ENCODE measurements around the gene RTP4. TPM values are rescaled to one million over a fixed set of nuclear protein-coding genes. Genes with fewer than 3 reads are reported as not detected.

Gene RTP4
- total and polyA plus RNA-seq, 8 donors: 3.6 to 65.3 (median 6.3) TPM; not detected in 2

GRCh38 chr3:187343670-187344069, 24.5 kb upstream of the RTP4 start:
- no peak for TF ChIP-seq POLR2AphosphoS5 (IDR thresholded peaks at IDR 0.05)
- TF ChIP-seq, protein P1, sequence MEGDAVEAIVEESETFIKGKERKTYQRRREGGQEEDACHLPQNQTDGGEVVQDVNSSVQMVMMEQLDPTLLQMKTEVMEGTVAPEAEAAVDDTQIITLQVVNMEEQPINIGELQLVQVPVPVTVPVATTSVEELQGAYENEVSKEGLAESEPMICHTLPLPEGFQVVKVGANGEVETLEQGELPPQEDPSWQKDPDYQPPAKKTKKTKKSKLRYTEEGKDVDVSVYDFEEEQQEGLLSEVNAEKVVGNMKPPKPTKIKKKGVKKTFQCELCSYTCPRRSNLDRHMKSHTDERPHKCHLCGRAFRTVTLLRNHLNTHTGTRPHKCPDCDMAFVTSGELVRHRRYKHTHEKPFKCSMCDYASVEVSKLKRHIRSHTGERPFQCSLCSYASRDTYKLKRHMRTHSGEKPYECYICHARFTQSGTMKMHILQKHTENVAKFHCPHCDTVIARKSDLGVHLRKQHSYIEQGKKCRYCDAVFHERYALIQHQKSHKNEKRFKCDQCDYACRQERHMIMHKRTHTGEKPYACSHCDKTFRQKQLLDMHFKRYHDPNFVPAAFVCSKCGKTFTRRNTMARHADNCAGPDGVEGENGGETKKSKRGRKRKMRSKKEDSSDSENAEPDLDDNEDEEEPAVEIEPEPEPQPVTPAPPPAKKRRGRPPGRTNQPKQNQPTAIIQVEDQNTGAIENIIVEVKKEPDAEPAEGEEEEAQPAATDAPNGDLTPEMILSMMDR (IDR thresholded peaks at IDR 0.05): no peak
- TF ChIP-seq EP300 (IDR thresholded peaks at IDR 0.05): no peak
- TF ChIP-seq POLR2A (IDR thresholded peaks at IDR 0.05): no peak
- Histone ChIP-seq H3K27me3 (peaks cover 0 to 3% (median 0%) of the 10 kb centered on the region in 3 donors), H3K4me3 (no peak overlapping the region), H3K9me3 (no peaks in the 10 kb centered on the region), H3K36me3 (no peaks in the 10 kb centered on the region), H3K4me1 (no peaks in the 10 kb centered on the region), H3K27ac (no peak overlapping the region)
- no peak for DNase-seq
- intact Hi-C loops (cut with DNase I; ENCODE audit: low total_unique reads): no loop called here
- 21 to 50% (median 36%) methylated on average over 1 of the region's 1 CpG for WGBS, 5 donors

DNA sequence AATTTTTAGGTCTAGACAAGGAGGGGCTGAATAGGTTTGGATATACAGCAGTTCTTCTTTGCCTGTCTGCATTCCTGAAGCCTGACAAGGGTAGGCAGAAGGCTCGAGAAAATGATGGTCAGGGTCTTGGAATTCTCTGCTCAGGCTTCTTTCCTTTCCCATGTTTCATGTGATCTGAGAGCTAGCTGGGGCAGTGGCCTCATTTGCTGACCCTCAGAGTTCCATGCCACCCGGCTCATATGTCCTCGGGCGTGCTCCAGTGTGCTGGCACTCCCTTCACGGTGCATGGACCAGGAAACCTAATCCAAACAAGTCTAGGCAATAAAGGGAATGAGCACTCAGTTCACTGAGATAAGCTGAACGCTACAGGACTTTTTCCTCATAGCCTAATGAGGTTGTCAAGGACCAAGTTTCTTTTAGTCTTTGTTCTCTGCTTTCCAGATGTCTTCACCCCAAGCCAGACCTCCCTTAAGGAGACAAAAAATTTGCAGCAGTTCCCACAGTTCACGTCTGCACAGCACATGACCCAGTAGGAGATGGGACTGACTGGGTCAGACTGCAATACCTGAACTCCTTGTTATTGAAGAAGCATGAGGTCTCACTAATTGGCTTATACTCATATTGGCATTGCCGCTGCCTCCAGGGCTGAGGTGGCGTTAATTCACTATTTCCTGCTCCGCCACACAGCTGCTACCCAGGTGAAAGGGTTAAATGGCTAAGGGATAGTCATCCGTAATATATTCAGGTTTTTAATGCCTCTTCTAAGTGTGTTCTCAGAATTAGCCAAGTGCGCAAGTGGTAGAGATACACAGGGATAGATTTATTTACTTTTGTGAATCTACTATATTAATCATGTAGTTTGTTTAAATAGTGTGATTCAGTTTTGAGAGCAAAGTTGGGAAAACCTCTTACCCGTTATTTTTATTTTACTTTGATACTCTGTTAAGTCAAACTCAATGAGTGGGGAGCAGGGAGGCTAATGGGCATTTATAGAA, 15.3 kb upstream of the RTP4 start:
- no peaks in the 10 kb centered on the region for H3K9me3 ChIP-seq

DNA sequence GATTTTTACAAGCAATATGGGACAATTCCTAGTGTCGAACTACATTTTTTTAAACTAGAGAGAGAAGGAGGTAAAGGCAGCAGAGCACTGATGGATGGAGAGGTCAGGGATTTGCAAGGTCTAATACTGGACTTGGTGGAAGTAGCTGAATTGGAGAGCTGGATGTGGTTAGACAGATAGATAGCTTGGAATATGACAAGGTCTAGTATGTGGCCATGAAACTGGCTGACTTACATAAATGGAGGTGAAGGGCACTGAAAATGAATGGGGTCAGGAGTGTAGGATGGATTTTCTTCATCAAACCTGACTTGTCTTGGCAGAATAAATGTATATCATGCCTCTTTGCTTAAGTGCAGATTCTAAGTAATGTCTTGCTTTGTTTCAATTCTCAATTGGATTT, 10.1 kb upstream of the RTP4 start:
- no peaks in the 10 kb centered on the region for H3K27me3 ChIP-seq
- no peaks in the 10 kb centered on the region for H3K9me3 ChIP-seq
- no peaks in the 10 kb centered on the region for H3K36me3 ChIP-seq
- peaks cover 0 to 1% (median under 1%) of the 10 kb centered on the region in 4 donors for H3K4me1 ChIP-seq
- 92 to 96% (median 94%) methylated on average over 1 of the region's 1 CpG for WGBS, 5 donors
- TF ChIP-seq POLR2A (IDR thresholded peaks at IDR 0.05) (no peak), EP300 (IDR thresholded peaks at IDR 0.05) (no peak), POLR2AphosphoS5 (IDR thresholded peaks at IDR 0.05) (no peak)
- TF ChIP-seq, protein P1 (IDR thresholded peaks at IDR 0.05): no peak
- H3K4me3 ChIP-seq: no peak overlapping the region
- no peak for DNase-seq
- no peak overlapping the region for H3K27ac ChIP-seq
- intact Hi-C loops (cut with DNase I; ENCODE audit: low total_unique reads): no loop called here

More for the DNA sequence above, 15.3 kb upstream of the RTP4 start:
- Histone ChIP-seq H3K4me3 (no peak overlapping the region), H3K36me3 (no peaks in the 10 kb centered on the region), H3K27me3 (no peaks in the 10 kb centered on the region), H3K4me1 (peaks cover 5 to 9% (median 8%) of the 10 kb centered on the region in 4 donors), H3K27ac (no peak overlapping the region)
- intact Hi-C loops (cut with DNase I; ENCODE audit: low total_unique reads): no loop called here
- WGBS, 5 donors: 46 to 54% (median 48%) methylated on average over 13 of the region's 13 CpGs
- TF ChIP-seq POLR2AphosphoS5 (IDR thresholded peaks at IDR 0.05) (peak in 1 of 3 donors; percentile 44), EP300 (IDR thresholded peaks at IDR 0.05) (no peak)
- peak; percentile 34 to 42 for DNase-seq

GRCh38 chr3:187359798-187360486, 8.2 kb upstream of the RTP4 start:
- Histone ChIP-seq H3K9me3 (no peaks in the 10 kb centered on the region), H3K27ac (no peak overlapping the region), H3K4me1 (no peaks in the 10 kb centered on the region), H3K27me3 (no peaks in the 10 kb centered on the region), H3K4me3 (no peak overlapping the region), H3K36me3 (no peaks in the 10 kb centered on the region)
- no peak for DNase-seq
- TF ChIP-seq POLR2A (IDR thresholded peaks at IDR 0.05) (no peak), POLR2AphosphoS5 (IDR thresholded peaks at IDR 0.05) (no peak), EP300 (IDR thresholded peaks at IDR 0.05) (no peak)
- TF ChIP-seq, protein P1 (IDR thresholded peaks at IDR 0.05): no peak
- WGBS, 5 donors: 40 to 69% (median 49%) methylated on average over 7 of the region's 7 CpGs
- intact Hi-C loops (cut with DNase I; ENCODE audit: low total_unique reads): no loop called here

Measured in stomach (tissue), 9 donors.